ENCODE data around the gene PAQR7.

GRCh38 chr1:25879675-25880074, 4.2 kb upstream of the PAQR7 start:
- no peak for TF ChIP-seq CTCF (IDR thresholded peaks at IDR 0.05; ENCODE audit: poor library complexity, severe bottlenecking)
- TF ChIP-seq EP300 (conservative IDR thresholded peaks at IDR 0.05; ENCODE audit: poor library complexity, severe bottlenecking) = no peak
- no peak for TF ChIP-seq MXI1 (conservative IDR thresholded peaks at IDR 0.05; ENCODE audit: poor library complexity, severe bottlenecking)
